GM12865 (cell line): ENCODE results near the gene CRHR2.

Source experiments
- DNase-seq: peaks from one replicate; pipeline ENCODE4 v3.0.0; 2010; ENCODE audit warnings: low read depth
- H3K4me3 ChIP-seq: 2 replicates; pipeline ENCODE4 v1.5.1; 2011; ENCODE audit warnings: mild to moderate bottlenecking, low read depth, low read length, control low read depth
- TF ChIP-seq, protein P1 (sequence below): IDR thresholded peaks from 2 replicates; pipeline ENCODE4 v1.5.1; 2011; ENCODE audit warnings: low read length, control low read depth, low read depth, inconsistent platforms; ENCODE audit not compliant: insufficient read depth; ENCODE audit errors: missing control alignments

CRHR2 gene

DNA sequence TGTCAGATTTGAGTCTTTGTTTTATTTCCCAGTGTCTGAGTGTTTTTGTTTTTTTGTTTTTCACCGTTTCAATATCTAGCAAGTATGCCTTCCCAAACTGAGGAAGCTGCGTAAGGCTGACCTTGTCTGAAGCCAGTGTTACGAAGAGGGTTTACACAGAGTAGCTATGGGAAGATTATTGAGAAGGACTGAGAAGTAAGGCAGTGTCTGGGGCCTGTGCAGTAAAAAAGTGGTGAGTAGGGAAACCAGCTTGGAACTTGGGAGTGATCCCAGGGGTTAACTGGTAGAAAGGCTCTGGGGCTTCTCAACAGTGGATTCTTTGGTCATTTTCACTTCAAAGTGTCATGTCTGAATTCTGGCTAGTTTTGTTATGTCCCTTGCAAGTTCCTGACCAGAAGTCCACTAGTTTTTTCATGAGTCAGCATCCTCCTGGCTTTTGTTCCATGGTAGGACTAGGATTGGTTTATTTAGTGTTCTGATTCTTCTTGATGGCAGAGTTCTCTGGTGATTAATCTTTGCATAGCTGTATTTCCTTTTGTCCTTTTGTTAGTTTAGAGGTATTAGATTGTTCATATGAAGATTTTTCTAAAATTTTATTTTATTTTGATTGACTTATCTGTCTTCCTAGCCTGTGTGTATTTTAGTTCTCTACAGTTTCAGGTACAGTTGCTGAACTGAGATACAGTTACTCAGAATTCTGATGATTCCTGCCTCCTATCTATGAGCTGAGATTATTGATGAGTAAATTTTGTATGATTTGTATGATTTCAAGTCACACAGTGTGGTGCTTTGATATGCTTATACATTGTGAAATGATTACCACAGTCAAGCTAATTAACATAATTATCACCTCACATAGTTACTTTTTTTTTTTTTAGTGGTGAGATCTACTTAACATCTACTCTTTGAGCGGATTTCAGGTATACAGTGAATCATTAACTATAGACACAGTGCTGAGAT is 68.6 kb downstream of the CRHR2 start:
- H3K4me3 ChIP-seq = no peak overlapping the region
- DNase-seq = no peak
- TF ChIP-seq, protein P1, sequence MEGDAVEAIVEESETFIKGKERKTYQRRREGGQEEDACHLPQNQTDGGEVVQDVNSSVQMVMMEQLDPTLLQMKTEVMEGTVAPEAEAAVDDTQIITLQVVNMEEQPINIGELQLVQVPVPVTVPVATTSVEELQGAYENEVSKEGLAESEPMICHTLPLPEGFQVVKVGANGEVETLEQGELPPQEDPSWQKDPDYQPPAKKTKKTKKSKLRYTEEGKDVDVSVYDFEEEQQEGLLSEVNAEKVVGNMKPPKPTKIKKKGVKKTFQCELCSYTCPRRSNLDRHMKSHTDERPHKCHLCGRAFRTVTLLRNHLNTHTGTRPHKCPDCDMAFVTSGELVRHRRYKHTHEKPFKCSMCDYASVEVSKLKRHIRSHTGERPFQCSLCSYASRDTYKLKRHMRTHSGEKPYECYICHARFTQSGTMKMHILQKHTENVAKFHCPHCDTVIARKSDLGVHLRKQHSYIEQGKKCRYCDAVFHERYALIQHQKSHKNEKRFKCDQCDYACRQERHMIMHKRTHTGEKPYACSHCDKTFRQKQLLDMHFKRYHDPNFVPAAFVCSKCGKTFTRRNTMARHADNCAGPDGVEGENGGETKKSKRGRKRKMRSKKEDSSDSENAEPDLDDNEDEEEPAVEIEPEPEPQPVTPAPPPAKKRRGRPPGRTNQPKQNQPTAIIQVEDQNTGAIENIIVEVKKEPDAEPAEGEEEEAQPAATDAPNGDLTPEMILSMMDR = no peak

DNA sequence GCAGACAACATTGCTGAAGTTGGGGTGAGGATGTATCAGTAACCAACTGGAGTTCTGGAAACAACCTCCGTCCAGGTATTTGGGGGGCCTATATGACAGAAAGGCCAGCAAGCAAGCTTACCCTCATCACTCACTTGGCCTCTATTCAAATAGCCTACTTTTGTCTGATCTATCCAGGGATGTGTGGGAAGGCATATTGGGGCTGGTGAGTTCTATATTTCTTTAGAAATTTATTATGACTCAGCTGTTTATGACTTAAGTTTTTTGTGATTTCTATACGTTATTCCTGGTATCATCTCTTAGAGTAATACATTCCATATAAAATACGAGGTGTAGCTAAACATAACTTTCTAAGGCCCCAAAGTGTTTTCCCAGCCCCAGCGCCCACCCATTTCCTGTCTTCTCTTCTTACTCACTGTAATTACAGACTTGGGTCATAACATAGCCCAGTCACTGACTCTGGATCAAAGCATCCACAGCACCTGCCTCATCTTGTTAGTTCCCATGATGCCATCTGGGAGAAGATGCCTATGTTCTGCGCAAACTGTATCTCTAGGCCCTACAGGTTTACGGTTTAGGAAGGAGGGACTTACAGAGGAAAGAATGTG is 69.5 kb downstream of the CRHR2 start:
- no peak overlapping the region for H3K4me3 ChIP-seq
- TF ChIP-seq, protein P1 = no peak
- DNase-seq = no peak

DNA sequence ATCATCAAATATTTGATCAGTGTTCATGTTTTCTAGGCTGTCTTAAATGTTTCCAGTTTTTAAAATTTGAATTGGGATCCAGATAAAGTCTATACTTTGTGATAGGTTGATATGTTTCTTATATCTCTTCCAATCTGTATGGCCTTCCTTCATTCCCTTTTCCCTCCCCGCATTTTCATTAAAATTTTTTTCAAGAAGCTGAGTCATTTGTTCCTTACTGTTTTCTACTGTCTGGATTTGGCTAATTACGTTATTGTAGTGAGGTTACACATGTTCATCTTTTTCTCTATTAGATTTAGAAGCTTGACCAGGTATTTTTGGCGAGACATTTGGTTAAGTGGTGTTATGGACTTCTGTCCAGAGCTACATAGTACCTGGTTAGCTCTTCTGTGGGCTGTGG is 76.4 kb downstream of the CRHR2 start:
- TF ChIP-seq, protein P1 = no peak
- no peak for DNase-seq
- no peak overlapping the region for H3K4me3 ChIP-seq

DNA sequence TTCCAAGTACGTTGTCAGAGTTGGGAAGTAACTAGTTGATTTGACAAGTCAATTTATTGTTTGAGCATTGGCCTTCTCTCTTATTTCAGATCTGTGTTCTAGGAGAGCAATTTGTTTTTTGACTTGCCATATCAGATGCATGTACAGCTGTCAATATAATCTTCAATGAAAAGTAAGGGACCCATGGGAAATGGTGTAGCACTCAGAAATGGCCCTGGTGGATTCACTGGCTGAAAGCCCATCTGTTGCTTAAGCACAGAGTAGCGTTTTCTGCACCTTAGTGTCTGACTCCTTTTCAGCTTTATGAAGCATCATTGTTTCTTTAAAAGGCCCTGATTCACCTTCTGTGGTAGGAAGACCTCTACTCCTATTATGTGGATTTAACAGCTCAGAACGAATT is 77.4 kb downstream of the CRHR2 start:
- no peak for DNase-seq
- no peak overlapping the region for H3K4me3 ChIP-seq
- TF ChIP-seq, protein P1 = no peak
